Muscle layer of duodenum (tissue), 2 donors: Measurements from ENCODE around the gene RNPEP.
"Not testable (repeated sequence)": the region's sequence is repeated elsewhere in the genome, so short reads cannot be mapped to it uniquely, and the experiment has no call there.

Source experiments
- H3K27ac ChIP-seq: one replicate; pipeline ENCODE4 v1.7.0; 2013; ENCODE audit warnings: mild to moderate bottlenecking, low read length
- H3K27me3 ChIP-seq: one replicate; pipeline ENCODE4 v1.7.0; 2013; ENCODE audit warnings: low read depth, mild to moderate bottlenecking, control low read depth, low read length
- H3K36me3 ChIP-seq, 2 donors: one replicate each; pipeline ENCODE4 v1.7.0; 2013; ENCODE audit warnings: low read length in 2 of 2, control low read depth in 1 of 2, mild to moderate bottlenecking in 1 of 2; ENCODE audit not compliant: insufficient read depth in 2 of 2, control insufficient read depth in 1 of 2
- H3K4me1 ChIP-seq, 2 donors: one replicate each; pipeline ENCODE4 v1.7.0; 2013; ENCODE audit warnings: low read length in 2 of 2, mild to moderate bottlenecking in 2 of 2, control low read depth in 1 of 2, moderate library complexity in 1 of 2; ENCODE audit not compliant: insufficient read depth in 2 of 2, control insufficient read depth in 1 of 2
- H3K4me3 ChIP-seq, 2 donors: one replicate each; pipeline ENCODE4 v1.7.0; 2013; ENCODE audit warnings: low read length in 2 of 2, low read depth in 1 of 2, mild to moderate bottlenecking in 1 of 2
- H3K9me3 ChIP-seq, 2 donors: one replicate each; pipeline ENCODE4 v1.7.0; 2013; ENCODE audit warnings: low read length in 2 of 2, control low read depth in 1 of 2, mild to moderate bottlenecking in 1 of 2; ENCODE audit not compliant: control insufficient read depth in 1 of 2
- donor health status: healthy.

The RNPEP gene

GRCh38 chr1:202046748-202047708, 64.6 kb downstream of the RNPEP start:
- Histone ChIP-seq H3K27ac (peak overlapping the region; percentile 88), H3K27me3 (no peaks in the 10 kb centered on the region), H3K4me3 (no peak overlapping the region), H3K36me3 (no peaks in the 10 kb centered on the region), H3K4me1 (peaks cover 0 to 6% of the 10 kb centered on the region in 2 donors), H3K9me3 (no peaks in the 10 kb centered on the region)

- H3K4me3 ChIP-seq: no peak overlapping the region
- no peaks in the 10 kb centered on the region for H3K27me3 ChIP-seq
- H3K36me3 ChIP-seq: no peaks in the 10 kb centered on the region
- no peaks in the 10 kb centered on the region for H3K9me3 ChIP-seq
- H3K27ac ChIP-seq: peak overlapping the region; percentile 88
- H3K4me1 ChIP-seq: peaks cover 0 to 6% of the 10 kb centered on the region in 2 donors
Measured at GRCh38 chr1:202047977-202048376, 65.5 kb downstream of the RNPEP start.

GRCh38 chr1:202049129-202049528, 66.7 kb downstream of the RNPEP start:
- Histone ChIP-seq H3K4me3 (no peak overlapping the region), H3K27ac (peak overlapping the region; percentile 74), H3K36me3 (no peaks in the 10 kb centered on the region), H3K27me3 (no peaks in the 10 kb centered on the region), H3K9me3 (no peaks in the 10 kb centered on the region), H3K4me1 (peaks cover 0 to 6% of the 10 kb centered on the region in 2 donors)

- no peaks in the 10 kb centered on the region for H3K4me1 ChIP-seq
- H3K4me3 ChIP-seq: no peak overlapping the region
- no peaks in the 10 kb centered on the region for H3K9me3 ChIP-seq
- no peak overlapping the region for H3K27ac ChIP-seq
- no peaks in the 10 kb centered on the region for H3K27me3 ChIP-seq
- H3K36me3 ChIP-seq: no peaks in the 10 kb centered on the region
Measured at GRCh38 chr1:202054094-202054493, 71.6 kb downstream of the RNPEP start.

- H3K4me3 ChIP-seq, H3K27ac ChIP-seq, H3K36me3 ChIP-seq, H3K4me1 ChIP-seq, H3K9me3 ChIP-seq, H3K27me3 ChIP-seq: not testable (repeated sequence)
Measured at GRCh38 chr1:202054673-202055072, 72.2 kb downstream of the RNPEP start.
